CD4-positive, alpha-beta T cell (primary cell): ENCODE results near the gene SRPRA. TPM values are rescaled to one million over a fixed set of nuclear protein-coding genes. Genes with fewer than 3 reads are reported as not detected.

Experiments used
- ATAC-seq: fragments of 200-7000 bp; cut with Tn5 transposase; one replicate; pipeline ENCODE4 v1.10.0; 2022; ENCODE audit warnings: mild to moderate bottlenecking; ENCODE audit not compliant: poor library complexity
- CTCF ChIA-PET: fragments of 350-600 bp; sonication (Branson Sonifier 250); formaldehyde crosslinking; loops from one replicate; lab custom pipeline; 2021; ENCODE audit warnings: antibody characterized with exemption, inconsistent platforms; lab: Charles Lee
- POLR2A ChIA-PET: fragments of 350-600 bp; sonication (Branson Sonifier 250); formaldehyde crosslinking; loops from one replicate; lab custom pipeline; 2021; ENCODE audit warnings: antibody characterized with exemption, inconsistent platforms; lab: Charles Lee
- DNase-seq, 14 experiments: peaks; one replicate each; pipeline ENCODE4 v3.0.0-alpha.2; 2013 to 2020; ENCODE audit warnings: mixed read lengths in 2 of 14
- H3K27ac ChIP-seq, 2 donors: one replicate each; pipeline versions ENCODE4 v1.5.1 to v1.7.0; 2013; ENCODE audit warnings: low read length in 2 of 2, low read depth in 1 of 2, mild to moderate bottlenecking in 1 of 2
- H3K27me3 ChIP-seq, 2 experiments: 1 replicate in 1 of 2; 2 replicates in 1 of 2; pipeline versions ENCODE4 v1.6.1 to v1.7.0; 2013; ENCODE audit warnings: low read length in 2 of 2, control low read depth in 1 of 2, mild to moderate bottlenecking in 1 of 2, moderate library complexity in 1 of 2; ENCODE audit not compliant: insufficient read depth in 2 of 2, control insufficient read depth in 1 of 2
- H3K36me3 ChIP-seq: one replicate; pipeline ENCODE4 v1.6.1; 2013; ENCODE audit warnings: low read length, control low read depth; ENCODE audit not compliant: insufficient read depth
- H3K4me1 ChIP-seq: one replicate; pipeline ENCODE4 v1.6.1; 2013; ENCODE audit warnings: low read length, control low read depth; ENCODE audit not compliant: insufficient read depth
- H3K4me3 ChIP-seq: one replicate; pipeline ENCODE4 v1.5.1; 2013; ENCODE audit warnings: mild to moderate bottlenecking, low read length, moderate library complexity
- H3K9me3 ChIP-seq, 2 experiments: 1 replicate in 1 of 2; 2 replicates in 1 of 2; pipeline versions ENCODE4 v1.6.1 to v1.7.0; 2013; ENCODE audit warnings: low read length in 2 of 2, mild to moderate bottlenecking in 2 of 2, control low read depth in 1 of 2, moderate library complexity in 1 of 2; ENCODE audit not compliant: control insufficient read depth in 1 of 2, insufficient read depth in 1 of 2
- H3K27ac Mint-ChIP-seq: one replicate; pipeline ENCODE4 v1.8.0; 2020; ENCODE audit warnings: mixed read lengths
- H3K27me3 Mint-ChIP-seq: one replicate; pipeline ENCODE4 v1.8.0; 2021; ENCODE audit warnings: mixed read lengths
- H3K36me3 Mint-ChIP-seq: one replicate; pipeline ENCODE4 v1.8.0; 2021; ENCODE audit warnings: low read depth, mixed read lengths
- H3K4me1 Mint-ChIP-seq: one replicate; pipeline ENCODE4 v1.8.0; 2021; ENCODE audit warnings: low read depth, mixed read lengths
- H3K4me3 Mint-ChIP-seq: one replicate; pipeline ENCODE4 v1.8.0; 2020; ENCODE audit warnings: mild to moderate bottlenecking, mixed read lengths
- H3K9me3 Mint-ChIP-seq: one replicate; pipeline ENCODE4 v1.8.0; 2020; ENCODE audit warnings: mixed read lengths
- CTCF ChIP-seq: fragments of 200-600 bp; IDR thresholded peaks from one replicate; pipeline ENCODE4 v1.8.0; 2022; ENCODE audit warnings: antibody characterized with exemption, mild to moderate bottlenecking
- intact Hi-C, 2 experiments: fragments of 100-400 bp; cut with DNase I in 1 of 2; cut with micrococcal nuclease in 1 of 2; formaldehyde crosslinking; loops; one replicate each; pipeline versions ENCODE4 v1.15.1 to v1.9.0; 2023 to 2025; cut with DNase I, micrococcal nuclease
- total RNA-seq, 174 experiments: library from RNA in 2 of 174; stranded (reverse) in 2 of 174; gene quantifications; one replicate each; pipeline ENCODE4 v1.2.3 and lab custom pipeline; 2021 to 2026

Gene SRPRA
- total RNA-seq, 2 experiments from 2014 or later = 198 to 206 TPM

GRCh38 chr11:126253265-126253664 lies 15.4 kb downstream of the SRPRA start:
- Histone ChIP-seq H3K4me1 (no peaks in the 10 kb centered on the region), H3K36me3 (peaks cover 7% of the 10 kb centered on the region), H3K4me3 (no peak overlapping the region), H3K9me3 (no peaks in the 10 kb centered on the region), H3K27me3 (no peaks in the 10 kb centered on the region), H3K27ac (no peak overlapping the region)
- Mint-ChIP-seq H3K36me3 (peaks cover 30% of the 10 kb centered on the region), H3K9me3 (no peaks in the 10 kb centered on the region), H3K4me3 (no peak overlapping the region), H3K27me3 (no peaks in the 10 kb centered on the region), H3K27ac (no peak overlapping the region), H3K4me1 (no peaks in the 10 kb centered on the region)
- CTCF ChIA-PET = no interaction called here
- no peak for ATAC-seq
- POLR2A ChIA-PET = no interaction called here
- TF ChIP-seq CTCF = no peak
- intact Hi-C loops = no loop called here
- no peak for DNase-seq

- Mint-ChIP-seq H3K36me3 (peaks cover 46% of the 10 kb centered on the region), H3K4me1 (no peaks in the 10 kb centered on the region), H3K27me3 (no peaks in the 10 kb centered on the region), H3K9me3 (no peaks in the 10 kb centered on the region), H3K4me3 (no peak overlapping the region), H3K27ac (no peak overlapping the region)
- H3K9me3 ChIP-seq = no peaks in the 10 kb centered on the region
- CTCF ChIA-PET = no interaction called here
- no peak overlapping the region for H3K27ac ChIP-seq
- intact Hi-C loops = no loop called here
- no peak for TF ChIP-seq CTCF
- no peaks in the 10 kb centered on the region for H3K27me3 ChIP-seq
- no peaks in the 10 kb centered on the region for H3K4me1 ChIP-seq
- no peak for DNase-seq
- peaks cover 3% of the 10 kb centered on the region for H3K36me3 ChIP-seq
- ATAC-seq = no peak
- no peak overlapping the region for H3K4me3 ChIP-seq
- POLR2A ChIA-PET = no interaction called here
Measured at GRCh38 chr11:126246636-126247035, 22.1 kb downstream of the SRPRA start.

GRCh38 chr11:126233391-126233790 lies 35.3 kb downstream of the SRPRA start:
- H3K4me3 ChIP-seq = no peak overlapping the region
- H3K27ac ChIP-seq = no peak overlapping the region
- CTCF ChIA-PET = no interaction called here
- Mint-ChIP-seq H3K36me3 (peaks cover 26% of the 10 kb centered on the region), H3K27ac (no peak overlapping the region), H3K4me3 (no peak overlapping the region), H3K9me3 (no peaks in the 10 kb centered on the region), H3K4me1 (no peaks in the 10 kb centered on the region), H3K27me3 (no peaks in the 10 kb centered on the region)
- peaks cover 6% of the 10 kb centered on the region for H3K36me3 ChIP-seq
- no peaks in the 10 kb centered on the region for H3K27me3 ChIP-seq
- H3K4me1 ChIP-seq = no peaks in the 10 kb centered on the region
- no peaks in the 10 kb centered on the region for H3K9me3 ChIP-seq
- intact Hi-C loops = no loop called here
- POLR2A ChIA-PET = no interaction called here
- TF ChIP-seq CTCF = no peak
- ATAC-seq = no peak
- no peak for DNase-seq
